HEK293 (cell line): ENCODE results near the gene TCF3.

Experiments
- BCL6B ChIP-seq: fragments of 450-650 bp; formaldehyde crosslinking; IDR thresholded peaks from 2 replicates; pipeline ENCODE4 v1.5.1; 2017; ENCODE audit warnings: missing biosample characterization, missing genetic modification characterization
- CTCF ChIP-seq: fragments of 450-650 bp; formaldehyde crosslinking; IDR thresholded peaks from 2 replicates; pipeline ENCODE4 v1.5.1; 2016; ENCODE audit warnings: missing biosample characterization, missing genetic modification characterization
- GFI1B ChIP-seq: fragments of 450-650 bp; formaldehyde crosslinking; IDR thresholded peaks from 2 replicates; pipeline ENCODE4 v1.5.1; 2016; ENCODE audit warnings: missing biosample characterization, missing genetic modification characterization
- MYNN ChIP-seq: fragments of 450-650 bp; formaldehyde crosslinking; IDR thresholded peaks from 2 replicates; pipeline ENCODE4 v1.5.1; 2016; ENCODE audit warnings: missing biosample characterization, missing genetic modification characterization, borderline replicate concordance
- OSR2 ChIP-seq: fragments of 450-650 bp; formaldehyde crosslinking; IDR thresholded peaks from 2 replicates; pipeline ENCODE4 v1.5.1; 2016; ENCODE audit warnings: missing biosample characterization, missing genetic modification characterization
- REST ChIP-seq: fragments of 450-650 bp; formaldehyde crosslinking; IDR thresholded peaks from 2 replicates; pipeline ENCODE4 v1.5.1; 2016; ENCODE audit warnings: missing biosample characterization, missing genetic modification characterization
- ZBTB20 ChIP-seq: fragments of 450-650 bp; formaldehyde crosslinking; IDR thresholded peaks from 2 replicates; pipeline ENCODE4 v1.5.1; 2016; ENCODE audit warnings: missing biosample characterization, missing genetic modification characterization
- ZNF211 ChIP-seq: fragments of 450-650 bp; formaldehyde crosslinking; IDR thresholded peaks from 2 replicates; pipeline ENCODE4 v1.5.1; 2016; ENCODE audit warnings: low read depth, missing biosample characterization, missing genetic modification characterization
- ZNF280D ChIP-seq: fragments of 450-650 bp; formaldehyde crosslinking; IDR thresholded peaks from 2 replicates; pipeline ENCODE4 v1.5.1; 2016; ENCODE audit warnings: missing biosample characterization, missing genetic modification characterization
- ZNF391 ChIP-seq: fragments of 450-650 bp; formaldehyde crosslinking; IDR thresholded peaks from 2 replicates; pipeline ENCODE4 v1.5.1; 2016; ENCODE audit warnings: low read depth, missing biosample characterization, missing genetic modification characterization, borderline replicate concordance
- ZNF449 ChIP-seq: fragments of 450-650 bp; formaldehyde crosslinking; IDR thresholded peaks from 2 replicates; pipeline ENCODE4 v1.5.1; 2017; ENCODE audit warnings: missing biosample characterization, mild to moderate bottlenecking, missing genetic modification characterization, moderate library complexity
- ZSCAN18 ChIP-seq: fragments of 450-650 bp; formaldehyde crosslinking; IDR thresholded peaks from 2 replicates; pipeline ENCODE4 v1.5.1; 2016; ENCODE audit warnings: missing biosample characterization, missing genetic modification characterization

GRCh38 chr19:1611353-1611752, 41.1 kb downstream of the TCF3 start:
- TF ChIP-seq ZNF211 (tag by site-specific recombination) (no peak), BCL6B (no peak), CTCF (tag by site-specific recombination) (no peak), ZNF391 (tag by site-specific recombination) (no peak), ZNF280D (tag by site-specific recombination) (no peak), ZSCAN18 (tag by site-specific recombination) (no peak), ZBTB20 (tag by site-specific recombination) (no peak), MYNN (tag by site-specific recombination) (no peak), OSR2 (tag by site-specific recombination) (no peak), REST (tag by site-specific recombination) (no peak), GFI1B (tag by site-specific recombination) (no peak), ZNF449 (tag by site-specific recombination) (no peak)
